ENCODE data around the gene PTGFRN.

- TF ChIP-seq CEBPB (IDR thresholded peaks at IDR 0.05; ENCODE audit: low read depth), result no peak
- no peak for TF ChIP-seq POLR2AphosphoS5 (IDR thresholded peaks at IDR 0.05; ENCODE audit: low read depth, low read length)
- no peak for TF ChIP-seq POLR2A (IDR thresholded peaks at IDR 0.05; ENCODE audit: borderline replicate concordance, extremely low read depth, insufficient read depth, insufficient read length)
These were observed 123.2 kb downstream of the PTGFRN start for GRCh38 chr1:117032681-117033539.

All from HCT116 (cell line).